HepG2 (cell line): ENCODE results near the gene DDX28. TPM values are rescaled to one million over a fixed set of nuclear protein-coding genes. Genes with fewer than 3 reads are reported as not detected.

Source experiments
- MAFK ChIP-seq, 2 experiments: IDR thresholded peaks in 1 of 2; conservative IDR thresholded peaks in 1 of 2; 2 replicates each; pipeline ENCODE4 v1.6.1; 2011; ENCODE audit warnings: improper control_type of control experiment in 2 of 2, low read length in 2 of 2
- MED8 ChIP-seq: sonication (generic); formaldehyde crosslinking; IDR thresholded peaks from 2 replicates; pipeline ENCODE4 v1.8.1; 2023; ENCODE audit warnings: mild to moderate bottlenecking, missing genetic modification reagents; ENCODE audit not compliant: insufficient replicate concordance
- MYC ChIP-seq: sonication (generic); formaldehyde crosslinking; IDR thresholded peaks from 2 replicates; pipeline ENCODE4 v1.9.0; 2021; ENCODE audit warnings: missing genetic modification reagents, borderline replicate concordance
- SMC3 ChIP-seq: IDR thresholded peaks from 2 replicates; pipeline ENCODE4 v1.6.1; 2011; ENCODE audit warnings: low read length, improper control_type of control experiment
- ZNF251 ChIP-seq: sonication (generic); formaldehyde crosslinking; IDR thresholded peaks from 2 replicates; pipeline ENCODE4 v1.9.0; 2021; ENCODE audit warnings: mild to moderate bottlenecking, missing genetic modification reagents
- ZNF263 ChIP-seq: sonication (generic); formaldehyde crosslinking; IDR thresholded peaks from 2 replicates; pipeline ENCODE4 v1.4.0; 2020; ENCODE audit warnings: missing genetic modification reagents
- ZNF629 ChIP-seq: sonication (generic); formaldehyde crosslinking; conservative IDR thresholded peaks from 2 replicates; pipeline ENCODE4 v1.5.0; 2020; ENCODE audit warnings: missing genetic modification reagents
- ZNF768 ChIP-seq: sonication (generic); formaldehyde crosslinking; IDR thresholded peaks from 2 replicates; pipeline ENCODE4 v1.4.0; 2020; ENCODE audit warnings: missing genetic modification reagents
- polyA plus RNA-seq, 8 experiments: library from polyadenylated mRNA; depleted of rRNA in 3 of 8; stranded (reverse) in 7 of 8; unstranded in 1 of 8; fragments of >200 nt; fragmentation: Illumina TruSeq in 4 of 8; extraction: Trizol in 4 of 8; gene quantifications; 2 replicates each; pipeline versions ENCODE4 v1.2.1 to v1.2.3, GENCODE V29; 2011 to 2016; ENCODE audit warnings: low read depth in 4 of 8, missing spikeins in 1 of 8, mixed read lengths in 1 of 8; ENCODE audit not compliant: insufficient read depth in 1 of 8
- total RNA-seq, 5 experiments: library from RNA; depleted of rRNA; stranded (reverse); fragments of >200 nt; fragmentation: Illumina TruSeq; extraction: Trizol; gene quantifications; 2 replicates each; pipeline ENCODE4 v1.2.3, GENCODE V29; 2016; ENCODE audit warnings: low read depth in 1 of 5
- TF ChIP-seq, protein P1 (sequence below): sonication (generic); formaldehyde crosslinking; IDR thresholded peaks from 2 replicates; pipeline ENCODE4 v1.5.0; 2020; ENCODE audit warnings: mild to moderate bottlenecking, missing genetic modification reagents, borderline replicate concordance
- TF ChIP-seq, protein P2 (sequence below): sonication (generic); formaldehyde crosslinking; IDR thresholded peaks from 2 replicates; pipeline ENCODE4 v1.4.0; 2020; ENCODE audit warnings: missing genetic modification reagents
- TF ChIP-seq, protein P3 (sequence below): IDR thresholded peaks from 2 replicates; pipeline ENCODE4 v1.6.1; 2016; ENCODE audit warnings: low read depth
- TF ChIP-seq, protein P4 (sequence below): IDR thresholded peaks from 2 replicates; pipeline ENCODE4 v1.6.1; 2016; ENCODE audit warnings: control low read depth

Gene DDX28
- total and polyA plus RNA-seq, 2 of the 13 experiments (the other 11 are each of a cell fraction or from before 2014, with no cell fraction given), result 14.1 to 16.4 TPM

DNA sequence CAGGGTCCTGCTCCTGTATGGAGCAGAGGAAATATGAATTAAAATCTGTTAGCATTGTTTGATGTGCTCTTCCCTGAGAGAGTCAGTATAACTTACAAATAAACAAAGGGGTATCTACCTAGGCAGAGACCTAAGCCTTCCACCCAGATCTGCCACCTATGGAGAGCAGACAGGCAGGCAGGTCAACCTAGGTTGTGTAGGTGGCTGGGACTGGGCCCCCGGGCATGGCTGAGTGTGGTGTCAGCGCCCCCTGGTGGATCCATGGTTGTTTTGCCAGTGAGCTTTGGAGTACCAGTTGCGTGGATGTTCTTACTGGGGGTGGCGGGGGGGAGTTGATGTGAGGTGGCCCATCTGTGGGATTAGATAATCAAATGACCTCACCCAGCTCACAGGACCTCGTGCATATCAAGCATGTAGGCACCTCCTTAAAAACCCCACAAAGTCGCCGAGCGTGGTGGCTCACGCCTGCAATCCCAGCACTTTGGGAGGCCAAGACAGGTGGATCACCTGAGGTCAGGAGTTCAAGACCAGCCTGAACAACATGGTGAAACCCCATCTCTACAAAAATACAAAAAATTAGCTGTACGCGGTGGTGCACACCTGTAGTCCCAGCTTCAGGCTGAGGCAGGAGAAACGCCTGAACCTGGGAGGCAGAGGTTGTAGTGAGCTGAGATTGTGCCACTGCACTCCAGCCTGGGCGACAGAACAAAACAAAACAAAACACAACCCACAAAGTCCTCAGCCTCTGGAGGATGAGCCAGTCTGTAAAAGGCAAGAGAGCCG lies 17.7 kb upstream of the DDX28 start (continued):
- TF ChIP-seq, protein P1, sequence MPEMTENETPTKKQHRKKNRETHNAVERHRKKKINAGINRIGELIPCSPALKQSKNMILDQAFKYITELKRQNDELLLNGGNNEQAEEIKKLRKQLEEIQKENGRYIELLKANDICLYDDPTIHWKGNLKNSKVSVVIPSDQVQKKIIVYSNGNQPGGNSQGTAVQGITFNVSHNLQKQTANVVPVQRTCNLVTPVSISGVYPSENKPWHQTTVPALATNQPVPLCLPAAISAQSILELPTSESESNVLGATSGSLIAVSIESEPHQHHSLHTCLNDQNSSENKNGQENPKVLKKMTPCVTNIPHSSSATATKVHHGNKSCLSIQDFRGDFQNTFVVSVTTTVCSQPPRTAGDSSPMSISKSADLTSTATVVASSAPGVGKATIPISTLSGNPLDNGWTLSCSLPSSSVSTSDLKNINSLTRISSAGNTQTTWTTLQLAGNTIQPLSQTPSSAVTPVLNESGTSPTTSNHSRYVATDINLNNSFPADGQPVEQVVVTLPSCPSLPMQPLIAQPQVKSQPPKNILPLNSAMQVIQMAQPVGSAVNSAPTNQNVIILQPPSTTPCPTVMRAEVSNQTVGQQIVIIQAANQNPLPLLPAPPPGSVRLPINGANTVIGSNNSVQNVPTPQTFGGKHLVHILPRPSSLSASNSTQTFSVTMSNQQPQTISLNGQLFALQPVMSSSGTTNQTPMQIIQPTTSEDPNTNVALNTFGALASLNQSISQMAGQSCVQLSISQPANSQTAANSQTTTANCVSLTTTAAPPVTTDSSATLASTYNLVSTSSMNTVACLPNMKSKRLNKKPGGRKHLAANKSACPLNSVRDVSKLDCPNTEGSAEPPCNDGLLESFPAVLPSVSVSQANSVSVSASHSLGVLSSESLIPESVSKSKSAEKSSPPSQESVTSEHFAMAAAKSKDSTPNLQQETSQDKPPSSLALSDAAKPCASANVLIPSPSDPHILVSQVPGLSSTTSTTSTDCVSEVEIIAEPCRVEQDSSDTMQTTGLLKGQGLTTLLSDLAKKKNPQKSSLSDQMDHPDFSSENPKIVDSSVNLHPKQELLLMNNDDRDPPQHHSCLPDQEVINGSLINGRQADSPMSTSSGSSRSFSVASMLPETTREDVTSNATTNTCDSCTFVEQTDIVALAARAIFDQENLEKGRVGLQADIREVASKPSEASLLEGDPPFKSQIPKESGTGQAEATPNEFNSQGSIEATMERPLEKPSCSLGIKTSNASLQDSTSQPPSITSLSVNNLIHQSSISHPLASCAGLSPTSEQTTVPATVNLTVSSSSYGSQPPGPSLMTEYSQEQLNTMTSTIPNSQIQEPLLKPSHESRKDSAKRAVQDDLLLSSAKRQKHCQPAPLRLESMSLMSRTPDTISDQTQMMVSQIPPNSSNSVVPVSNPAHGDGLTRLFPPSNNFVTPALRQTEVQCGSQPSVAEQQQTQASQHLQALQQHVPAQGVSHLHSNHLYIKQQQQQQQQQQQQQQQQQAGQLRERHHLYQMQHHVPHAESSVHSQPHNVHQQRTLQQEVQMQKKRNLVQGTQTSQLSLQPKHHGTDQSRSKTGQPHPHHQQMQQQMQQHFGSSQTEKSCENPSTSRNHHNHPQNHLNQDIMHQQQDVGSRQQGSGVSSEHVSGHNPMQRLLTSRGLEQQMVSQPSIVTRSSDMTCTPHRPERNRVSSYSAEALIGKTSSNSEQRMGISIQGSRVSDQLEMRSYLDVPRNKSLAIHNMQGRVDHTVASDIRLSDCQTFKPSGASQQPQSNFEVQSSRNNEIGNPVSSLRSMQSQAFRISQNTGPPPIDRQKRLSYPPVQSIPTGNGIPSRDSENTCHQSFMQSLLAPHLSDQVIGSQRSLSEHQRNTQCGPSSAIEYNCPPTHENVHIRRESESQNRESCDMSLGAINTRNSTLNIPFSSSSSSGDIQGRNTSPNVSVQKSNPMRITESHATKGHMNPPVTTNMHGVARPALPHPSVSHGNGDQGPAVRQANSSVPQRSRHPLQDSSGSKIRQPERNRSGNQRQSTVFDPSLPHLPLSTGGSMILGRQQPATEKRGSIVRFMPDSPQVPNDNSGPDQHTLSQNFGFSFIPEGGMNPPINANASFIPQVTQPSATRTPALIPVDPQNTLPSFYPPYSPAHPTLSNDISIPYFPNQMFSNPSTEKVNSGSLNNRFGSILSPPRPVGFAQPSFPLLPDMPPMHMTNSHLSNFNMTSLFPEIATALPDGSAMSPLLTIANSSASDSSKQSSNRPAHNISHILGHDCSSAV (CRISPR knock-in tag), result no peak
- TF ChIP-seq MED8 (CRISPR knock-in tag) (no peak), ZNF629 (CRISPR knock-in tag) (no peak), ZNF263 (CRISPR knock-in tag) (peak; percentile 49; the same call in 1 of the 2 replicates), ZNF768 (CRISPR knock-in tag) (peak; percentile 23; the same call in 1 of the 2 replicates), ZNF251 (CRISPR knock-in tag) (no peak; the same call in 1 of the 2 replicates), SMC3 (peak; percentile 91), MAFK (conservative IDR thresholded peaks at IDR 0.05 in 1 of 2, IDR thresholded peaks at IDR 0.05 in 1 of 2; ENCODE audit: low read length in 2 of 2) (no peak), MYC (CRISPR knock-in tag) (peak; percentile 32; the same call in 1 of the 2 replicates)
- TF ChIP-seq, protein P2, sequence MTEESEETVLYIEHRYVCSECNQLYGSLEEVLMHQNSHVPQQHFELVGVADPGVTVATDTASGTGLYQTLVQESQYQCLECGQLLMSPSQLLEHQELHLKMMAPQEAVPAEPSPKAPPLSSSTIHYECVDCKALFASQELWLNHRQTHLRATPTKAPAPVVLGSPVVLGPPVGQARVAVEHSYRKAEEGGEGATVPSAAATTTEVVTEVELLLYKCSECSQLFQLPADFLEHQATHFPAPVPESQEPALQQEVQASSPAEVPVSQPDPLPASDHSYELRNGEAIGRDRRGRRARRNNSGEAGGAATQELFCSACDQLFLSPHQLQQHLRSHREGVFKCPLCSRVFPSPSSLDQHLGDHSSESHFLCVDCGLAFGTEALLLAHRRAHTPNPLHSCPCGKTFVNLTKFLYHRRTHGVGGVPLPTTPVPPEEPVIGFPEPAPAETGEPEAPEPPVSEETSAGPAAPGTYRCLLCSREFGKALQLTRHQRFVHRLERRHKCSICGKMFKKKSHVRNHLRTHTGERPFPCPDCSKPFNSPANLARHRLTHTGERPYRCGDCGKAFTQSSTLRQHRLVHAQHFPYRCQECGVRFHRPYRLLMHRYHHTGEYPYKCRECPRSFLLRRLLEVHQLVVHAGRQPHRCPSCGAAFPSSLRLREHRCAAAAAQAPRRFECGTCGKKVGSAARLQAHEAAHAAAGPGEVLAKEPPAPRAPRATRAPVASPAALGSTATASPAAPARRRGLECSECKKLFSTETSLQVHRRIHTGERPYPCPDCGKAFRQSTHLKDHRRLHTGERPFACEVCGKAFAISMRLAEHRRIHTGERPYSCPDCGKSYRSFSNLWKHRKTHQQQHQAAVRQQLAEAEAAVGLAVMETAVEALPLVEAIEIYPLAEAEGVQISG (CRISPR knock-in tag), result peak; percentile 52
- TF ChIP-seq, protein P3, sequence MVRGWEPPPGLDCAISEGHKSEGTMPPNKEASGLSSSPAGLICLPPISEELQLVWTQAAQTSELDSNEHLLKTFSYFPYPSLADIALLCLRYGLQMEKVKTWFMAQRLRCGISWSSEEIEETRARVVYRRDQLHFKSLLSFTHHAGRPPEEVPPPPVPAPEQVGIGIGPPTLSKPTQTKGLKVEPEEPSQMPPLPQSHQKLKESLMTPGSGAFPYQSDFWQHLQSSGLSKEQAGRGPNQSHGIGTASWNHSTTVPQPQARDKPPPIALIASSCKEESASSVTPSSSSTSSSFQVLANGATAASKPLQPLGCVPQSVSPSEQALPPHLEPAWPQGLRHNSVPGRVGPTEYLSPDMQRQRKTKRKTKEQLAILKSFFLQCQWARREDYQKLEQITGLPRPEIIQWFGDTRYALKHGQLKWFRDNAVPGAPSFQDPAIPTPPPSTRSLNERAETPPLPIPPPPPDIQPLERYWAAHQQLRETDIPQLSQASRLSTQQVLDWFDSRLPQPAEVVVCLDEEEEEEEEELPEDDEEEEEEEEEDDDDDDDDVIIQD, result peak; percentile 42; the same call in 1 of the 2 replicates
- TF ChIP-seq, protein P4, sequence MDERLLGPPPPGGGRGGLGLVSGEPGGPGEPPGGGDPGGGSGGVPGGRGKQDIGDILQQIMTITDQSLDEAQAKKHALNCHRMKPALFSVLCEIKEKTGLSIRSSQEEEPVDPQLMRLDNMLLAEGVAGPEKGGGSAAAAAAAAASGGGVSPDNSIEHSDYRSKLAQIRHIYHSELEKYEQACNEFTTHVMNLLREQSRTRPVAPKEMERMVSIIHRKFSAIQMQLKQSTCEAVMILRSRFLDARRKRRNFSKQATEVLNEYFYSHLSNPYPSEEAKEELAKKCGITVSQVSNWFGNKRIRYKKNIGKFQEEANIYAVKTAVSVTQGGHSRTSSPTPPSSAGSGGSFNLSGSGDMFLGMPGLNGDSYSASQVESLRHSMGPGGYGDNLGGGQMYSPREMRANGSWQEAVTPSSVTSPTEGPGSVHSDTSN (CRISPR knock-in tag), result no peak
